Astrocyte (in vitro differentiated cells and primary cell): ENCODE data around the gene POLR2I.

Experiments used
- EZH2 ChIP-seq: IDR thresholded peaks from 2 replicates; pipeline ENCODE4 v1.6.1; 2012; ENCODE audit warnings: mild to moderate bottlenecking, low read length, inconsistent platforms; ENCODE audit not compliant: insufficient read depth
- TF ChIP-seq, protein P1 (sequence below): IDR thresholded peaks from 2 replicates; pipeline ENCODE4 v1.5.1; 2011; ENCODE audit warnings: low read depth, mild to moderate bottlenecking, inconsistent platforms, low read length, moderate library complexity; ENCODE audit not compliant: insufficient read depth

DNA sequence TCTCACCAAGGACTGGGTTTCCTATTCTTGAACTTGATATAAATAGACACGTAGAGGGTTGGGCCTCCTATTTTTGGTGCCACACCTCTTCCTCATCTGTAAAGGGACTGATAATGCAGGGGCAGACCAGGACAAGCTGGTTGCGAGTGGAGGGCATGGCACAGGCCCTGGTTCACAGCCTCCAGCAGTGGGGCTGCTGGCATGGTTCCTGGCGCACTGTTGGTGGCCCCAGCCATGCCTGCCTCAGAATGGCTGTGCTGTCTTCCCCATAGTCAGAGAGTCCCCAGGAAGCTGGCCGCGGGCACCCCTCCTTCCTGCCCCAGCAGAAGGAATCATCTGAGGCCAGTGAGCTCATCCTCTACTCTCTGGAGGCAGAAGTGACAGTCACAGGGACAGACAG is 14.2 kb downstream of the POLR2I start:
- TF ChIP-seq, protein P1, sequence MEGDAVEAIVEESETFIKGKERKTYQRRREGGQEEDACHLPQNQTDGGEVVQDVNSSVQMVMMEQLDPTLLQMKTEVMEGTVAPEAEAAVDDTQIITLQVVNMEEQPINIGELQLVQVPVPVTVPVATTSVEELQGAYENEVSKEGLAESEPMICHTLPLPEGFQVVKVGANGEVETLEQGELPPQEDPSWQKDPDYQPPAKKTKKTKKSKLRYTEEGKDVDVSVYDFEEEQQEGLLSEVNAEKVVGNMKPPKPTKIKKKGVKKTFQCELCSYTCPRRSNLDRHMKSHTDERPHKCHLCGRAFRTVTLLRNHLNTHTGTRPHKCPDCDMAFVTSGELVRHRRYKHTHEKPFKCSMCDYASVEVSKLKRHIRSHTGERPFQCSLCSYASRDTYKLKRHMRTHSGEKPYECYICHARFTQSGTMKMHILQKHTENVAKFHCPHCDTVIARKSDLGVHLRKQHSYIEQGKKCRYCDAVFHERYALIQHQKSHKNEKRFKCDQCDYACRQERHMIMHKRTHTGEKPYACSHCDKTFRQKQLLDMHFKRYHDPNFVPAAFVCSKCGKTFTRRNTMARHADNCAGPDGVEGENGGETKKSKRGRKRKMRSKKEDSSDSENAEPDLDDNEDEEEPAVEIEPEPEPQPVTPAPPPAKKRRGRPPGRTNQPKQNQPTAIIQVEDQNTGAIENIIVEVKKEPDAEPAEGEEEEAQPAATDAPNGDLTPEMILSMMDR, result no peak
- no peak for TF ChIP-seq EZH2
